ENCODE data around the gene C5orf52.
"Not testable (repeated sequence)": the region's sequence is repeated elsewhere in the genome, so short reads cannot be mapped to it uniquely, and the experiment has no call there.

Gene C5orf52

DNA sequence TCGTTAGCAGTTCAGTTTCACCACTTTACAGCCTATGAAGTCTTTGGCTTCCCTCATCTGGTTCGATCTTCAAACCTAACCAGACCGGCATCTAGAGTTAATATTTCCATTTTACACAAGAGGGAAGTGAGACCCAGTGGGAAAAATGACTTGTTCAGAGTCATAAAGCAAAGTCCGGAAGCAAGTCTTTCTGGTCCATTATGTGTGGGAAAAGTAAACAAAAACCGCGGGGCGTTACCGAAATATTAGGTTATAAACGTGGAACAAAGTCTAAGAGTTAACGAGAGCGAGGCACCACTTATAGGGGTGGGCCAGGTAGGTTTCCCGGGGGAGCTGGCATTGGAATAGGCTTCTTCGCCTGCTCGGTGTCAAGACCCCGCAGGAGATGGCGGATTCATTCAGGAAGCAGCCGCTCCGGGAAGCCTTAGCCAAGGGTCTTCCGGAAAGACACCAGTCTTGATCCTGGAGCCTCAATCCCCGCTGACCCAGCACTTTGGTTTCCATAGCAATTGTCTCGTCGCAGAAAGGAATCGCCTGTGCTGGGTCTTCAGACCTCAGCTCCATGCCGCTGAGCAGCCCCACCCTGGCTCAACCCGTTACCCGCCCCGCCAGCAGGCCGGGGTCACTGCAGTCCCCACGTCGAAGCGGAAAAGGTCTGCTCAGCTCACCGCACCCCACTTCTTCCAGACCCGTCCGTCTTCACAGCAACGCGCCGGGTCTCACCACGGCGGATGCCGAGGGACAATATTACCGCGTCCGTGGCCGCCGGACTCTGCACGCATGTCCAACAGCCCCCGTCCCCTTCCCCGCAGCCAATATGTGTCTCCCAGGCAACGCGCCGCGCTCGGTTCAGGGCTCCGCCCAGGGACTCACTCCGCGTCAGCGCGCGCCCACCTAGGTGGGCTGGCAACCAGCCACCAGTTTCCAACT lies at the start of gene C5orf52:
C5orf52 (plus strand) TSS at position 872 of the 930 bp plus-strand sequence. CDS start 82 bp downstream, outside the sequence.
- DNase-seq: no peak

DNA sequence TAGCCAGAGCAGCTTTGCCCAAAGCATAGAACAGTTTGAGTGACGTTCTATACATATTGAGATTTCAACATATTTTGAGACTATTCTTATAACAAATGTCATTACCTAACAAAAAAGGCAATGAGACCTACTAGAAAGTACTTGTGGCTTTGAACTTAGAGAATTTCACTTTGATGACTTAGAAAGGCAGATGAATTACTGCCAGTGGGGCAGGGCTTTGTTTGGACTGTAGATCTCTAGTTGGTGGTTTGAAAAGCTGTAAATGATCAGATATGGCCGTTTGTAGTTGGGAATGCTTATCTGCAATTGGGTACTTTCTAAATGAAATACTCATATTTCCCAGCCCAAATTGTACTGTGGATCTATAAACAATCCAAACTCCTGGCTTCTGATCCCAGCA lies 47.2 kb upstream of the C5orf52 start:
- DNase-seq: no peak

DNA sequence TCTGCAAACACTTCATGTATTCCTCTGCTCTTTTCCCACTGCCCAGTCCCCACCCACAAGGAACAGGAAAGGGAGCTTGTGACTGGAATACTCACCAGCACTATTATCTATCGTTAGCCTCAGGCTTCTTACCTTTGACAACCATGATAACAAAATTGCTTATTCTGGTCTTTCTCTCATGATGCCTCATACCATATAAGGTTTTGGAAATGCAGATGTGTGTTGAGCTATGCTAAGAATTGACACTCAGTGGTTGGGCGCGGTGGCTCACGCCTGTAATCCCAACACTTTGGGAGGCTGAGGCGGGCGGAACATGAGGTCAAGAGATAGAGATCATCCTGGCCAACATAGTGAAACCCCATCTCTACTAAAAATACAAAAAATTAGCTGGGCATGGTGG lies 44.5 kb upstream of the C5orf52 start:
- DNase-seq: no peak

DNA sequence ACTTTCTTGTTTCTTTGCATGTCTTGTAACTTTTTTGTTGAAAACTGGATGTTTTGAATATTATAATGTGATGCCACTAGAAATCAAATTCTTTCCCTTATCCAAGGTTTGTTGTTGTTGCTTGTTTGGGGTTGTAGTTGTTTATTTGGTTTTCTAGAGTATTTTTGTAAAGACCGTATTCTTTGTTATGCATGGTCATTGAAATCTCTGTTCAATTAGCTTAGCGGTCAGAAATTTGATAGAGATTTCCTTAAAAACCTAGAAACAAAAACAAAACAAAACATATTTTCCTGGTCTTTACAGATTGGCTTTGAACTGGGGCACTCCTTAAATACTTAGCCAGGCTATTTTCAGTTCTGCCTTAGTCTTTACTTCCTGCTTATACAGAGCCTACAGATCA lies 41.0 kb upstream of the C5orf52 start:
- no peak for DNase-seq

DNA sequence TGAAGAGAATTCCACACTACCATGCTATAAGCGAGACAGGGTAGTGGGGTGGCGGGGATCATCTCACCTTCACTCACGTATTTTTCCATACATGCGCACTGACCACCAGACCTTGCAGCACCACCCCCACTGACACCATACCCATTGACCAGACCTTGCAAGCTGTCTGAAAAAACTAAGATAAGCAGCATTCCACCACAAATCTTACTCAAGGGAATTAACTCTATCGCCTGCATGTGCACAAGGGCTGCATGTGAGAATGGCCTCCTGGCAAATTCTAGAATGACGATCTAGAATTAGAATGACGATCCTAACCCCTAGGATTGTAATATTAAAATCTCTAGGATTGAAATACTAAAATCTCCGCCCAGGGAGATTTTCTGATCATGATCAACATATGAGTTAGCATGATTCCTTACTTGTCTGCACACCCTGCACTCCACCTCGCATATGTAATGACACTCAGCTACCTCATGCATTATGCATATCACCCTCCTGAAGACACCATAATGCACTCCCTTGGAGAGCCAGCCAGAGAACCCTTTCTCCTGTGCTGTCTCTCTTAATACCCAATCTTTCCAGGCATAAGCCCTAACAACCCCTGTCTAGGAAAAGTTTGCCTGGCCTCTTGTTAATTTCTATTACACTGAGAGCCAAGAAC lies 30.8 kb upstream of the C5orf52 start:
- DNase-seq: no peak

DNA sequence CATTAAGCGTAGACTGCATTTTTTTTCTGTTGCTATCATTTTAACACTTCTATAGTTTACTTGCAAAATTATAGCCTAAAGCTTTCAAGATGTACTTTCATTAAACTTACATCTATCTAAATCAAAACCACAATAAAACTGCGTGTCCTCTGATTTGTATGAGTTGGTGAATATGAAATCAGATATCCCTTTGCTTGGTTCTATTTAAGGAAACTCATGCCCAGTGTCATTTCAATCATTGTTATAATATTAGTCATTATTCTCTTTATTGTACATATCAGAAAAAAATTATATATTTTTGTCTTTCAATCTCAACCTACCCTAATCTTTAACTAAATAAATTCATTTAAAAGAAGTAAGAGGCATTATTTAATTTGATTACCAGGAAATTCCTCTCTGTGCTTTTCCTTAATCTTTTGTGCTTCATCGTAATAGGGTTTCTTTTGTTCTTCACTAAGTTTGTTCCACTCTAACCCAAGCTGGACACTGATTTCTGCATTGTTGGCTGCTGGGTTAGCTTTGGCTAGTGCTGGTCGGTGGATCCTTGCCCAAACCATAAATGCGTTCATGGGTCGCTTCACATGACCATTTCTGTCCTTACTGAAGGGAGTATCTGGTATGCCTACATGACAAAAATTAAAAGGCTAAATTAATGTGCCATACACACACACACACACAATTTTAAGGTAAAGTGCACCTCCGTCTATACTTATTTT lies 22.9 kb upstream of the C5orf52 start:
- no peak for DNase-seq

DNA sequence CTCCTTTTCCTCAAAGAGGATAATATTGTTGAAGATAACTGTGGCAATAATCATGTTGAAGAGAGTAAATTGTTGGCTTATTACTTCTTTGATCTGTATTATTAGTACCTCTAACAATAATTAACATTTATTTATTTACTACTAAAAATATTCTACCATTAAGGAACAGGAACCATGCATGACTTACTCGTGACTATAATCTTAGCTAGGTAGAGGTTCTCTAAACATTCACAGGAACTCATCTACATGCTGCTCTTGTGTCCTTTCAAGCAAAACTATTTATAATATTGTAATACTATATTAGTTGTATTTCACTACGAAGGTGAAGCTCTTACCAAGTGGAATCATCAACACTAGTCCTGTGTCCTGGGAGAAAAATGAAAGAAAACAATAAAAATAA lies 22.2 kb upstream of the C5orf52 start:
- no peak for DNase-seq

DNA sequence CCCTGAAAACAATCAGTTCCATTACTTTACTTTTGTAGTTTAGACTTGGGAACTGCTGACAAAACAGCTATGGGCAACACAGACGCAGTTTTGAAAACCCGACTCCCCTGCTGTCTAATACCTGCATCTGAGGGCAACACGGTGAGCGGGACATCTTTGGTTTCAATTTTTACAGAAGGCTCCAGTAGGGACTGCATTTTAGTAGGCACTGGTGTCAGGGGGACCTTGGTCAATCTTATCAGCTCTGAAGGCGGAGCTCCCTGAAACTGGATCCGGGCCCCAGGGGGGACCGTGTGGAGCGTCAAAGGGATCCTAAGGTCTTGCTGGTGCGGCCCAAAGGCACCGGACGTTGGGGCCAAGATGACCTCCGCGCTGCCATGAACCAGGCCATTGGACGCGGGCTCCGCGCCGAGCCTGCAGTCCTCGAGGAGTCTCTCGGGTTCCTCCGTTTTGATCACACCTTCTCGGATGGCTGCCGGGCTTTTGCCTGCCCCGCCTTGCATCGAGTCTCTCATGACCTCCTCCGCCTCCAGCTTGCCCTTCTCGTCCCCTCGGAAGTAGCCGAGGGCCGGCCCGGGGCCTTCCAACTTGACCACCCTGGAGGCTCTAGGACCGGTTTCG lies 20.2 kb upstream of the C5orf52 start:
- DNase-seq: no peak

DNA sequence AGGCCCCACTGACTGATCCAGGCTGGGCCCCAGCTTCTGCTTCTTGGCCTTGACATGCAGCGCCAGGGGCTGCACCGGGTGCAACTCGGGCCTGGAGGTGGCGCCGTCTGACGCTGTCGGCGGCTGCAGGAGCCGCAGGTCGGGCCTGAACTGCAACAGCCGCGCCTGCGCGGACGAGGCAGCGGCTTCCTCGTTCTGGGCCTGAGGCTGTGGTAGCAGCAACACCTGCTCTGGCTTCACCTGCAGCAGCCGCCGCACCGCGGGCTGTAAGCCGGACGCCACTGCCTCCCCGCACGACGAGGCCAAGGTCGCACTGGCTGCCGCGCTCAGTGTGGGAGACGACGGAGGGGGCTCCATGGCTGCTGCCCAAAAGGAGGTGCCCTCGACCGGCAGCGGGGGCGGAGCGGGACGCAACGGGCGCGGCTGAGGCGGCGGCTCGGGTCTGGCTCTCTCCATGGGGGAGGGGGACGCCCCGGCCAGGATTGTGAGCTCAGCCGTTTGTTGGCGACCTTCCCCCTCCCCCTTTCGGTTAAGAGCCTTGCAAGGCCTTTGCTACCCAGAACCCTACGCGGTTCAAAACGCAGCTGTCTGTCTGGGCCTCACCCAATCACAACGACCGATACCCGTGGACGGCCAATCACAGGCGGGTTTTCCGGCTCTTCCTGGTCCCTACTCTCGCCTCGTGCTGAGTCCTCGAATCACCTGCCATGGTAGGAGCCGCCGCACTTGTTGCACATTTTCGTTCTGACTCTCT lies 19.5 kb upstream of the C5orf52 start:
- peak; percentile 11 for DNase-seq

DNA sequence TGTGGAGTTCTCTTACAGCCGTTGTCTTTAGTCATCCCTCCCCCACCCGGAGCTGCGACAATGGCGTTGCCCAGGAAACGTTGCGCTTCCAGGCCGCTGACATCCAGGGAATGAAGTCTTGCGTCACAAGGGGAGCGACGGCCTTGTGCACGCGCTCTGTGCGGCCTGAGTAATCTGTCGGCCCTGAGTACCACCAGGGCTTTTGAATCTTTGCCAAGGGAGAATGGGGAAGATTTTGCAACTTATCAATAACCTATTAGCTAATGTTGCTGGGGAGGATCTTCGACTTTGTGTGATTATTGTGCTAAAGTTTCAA lies 19.0 kb upstream of the C5orf52 start, which contains the start of gene SOX30:
SOX30 (minus strand) TSS at position 62 of the 316 bp plus-strand sequence. CDS start 360 bp downstream, outside the sequence.
- DNase-seq: no peak

DNA sequence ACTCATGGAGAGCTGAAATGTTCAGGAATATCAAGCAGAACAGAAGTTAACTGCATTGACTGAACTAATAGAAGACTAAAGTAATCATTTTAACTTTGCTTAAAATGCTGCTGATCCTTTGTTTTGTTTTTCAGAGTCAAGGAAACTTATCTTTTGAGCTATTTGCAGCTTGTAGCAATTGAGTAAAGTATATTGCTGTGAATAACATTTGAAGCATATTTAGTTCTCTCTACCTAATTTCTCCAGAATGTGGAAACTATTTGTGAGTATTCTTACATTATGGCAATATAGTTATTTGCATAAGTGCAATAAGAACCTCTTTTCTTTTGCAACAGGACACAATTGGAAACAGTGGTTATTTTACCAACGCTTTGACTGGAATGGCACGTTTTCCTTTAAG lies 13.8 kb upstream of the C5orf52 start:
- DNase-seq: no peak

DNA sequence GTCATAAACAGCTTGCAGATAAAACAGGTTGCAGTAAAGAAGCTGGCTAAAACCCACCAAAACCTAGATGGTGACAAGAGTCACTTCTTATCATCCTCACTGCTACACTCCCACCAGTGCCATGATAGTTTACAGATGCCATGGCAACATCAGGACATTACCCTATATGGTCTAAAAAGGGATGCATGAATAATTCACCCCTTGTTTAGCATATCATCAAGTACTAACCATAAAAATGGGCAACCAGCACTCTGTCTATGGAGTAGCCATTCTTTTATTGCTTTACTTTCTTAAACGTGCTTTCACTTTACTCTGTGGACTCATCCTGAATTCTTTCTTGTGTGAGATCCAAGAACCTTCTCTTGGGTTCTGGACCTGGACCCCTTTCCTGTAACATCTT lies 12.4 kb upstream of the C5orf52 start:
- no peak for DNase-seq

DNA sequence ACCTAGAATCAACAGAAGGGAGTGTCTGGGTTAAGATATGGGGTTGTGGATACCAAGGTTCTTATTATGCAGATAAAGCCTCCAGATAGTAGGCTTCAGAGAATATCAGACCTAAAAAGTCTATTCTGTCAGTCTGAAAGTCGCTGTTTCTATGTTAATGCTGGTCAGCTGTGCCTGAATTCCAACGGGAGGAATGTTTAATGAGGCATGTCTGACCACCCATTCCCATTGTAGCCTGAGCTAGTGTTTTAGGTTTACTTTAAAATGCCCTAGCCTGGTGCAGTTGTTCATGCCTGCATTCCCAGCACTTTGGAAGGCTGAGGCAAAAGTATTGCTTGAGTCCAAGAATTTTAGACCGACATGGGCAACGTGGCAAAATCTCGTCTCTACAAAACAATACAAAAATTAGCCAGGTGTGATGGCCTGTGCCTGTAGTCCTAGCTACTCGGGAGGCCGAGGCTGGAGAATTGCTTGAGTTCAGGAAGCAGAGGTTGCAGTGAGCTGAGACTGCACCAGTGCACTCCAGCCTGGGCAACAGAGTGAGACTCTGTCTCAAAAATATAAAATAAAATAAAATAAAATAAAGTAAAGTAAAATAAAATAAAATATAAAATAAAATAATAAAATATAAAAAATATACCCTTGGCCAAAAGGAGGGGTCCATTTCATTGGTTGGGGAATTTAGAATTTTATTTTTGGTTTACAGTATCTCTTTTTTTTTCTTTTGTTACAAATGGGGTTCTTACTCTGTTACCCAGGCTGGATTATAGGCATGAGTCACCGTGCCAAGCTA lies 11.3 kb upstream of the C5orf52 start:
- DNase-seq: no peak

DNA sequence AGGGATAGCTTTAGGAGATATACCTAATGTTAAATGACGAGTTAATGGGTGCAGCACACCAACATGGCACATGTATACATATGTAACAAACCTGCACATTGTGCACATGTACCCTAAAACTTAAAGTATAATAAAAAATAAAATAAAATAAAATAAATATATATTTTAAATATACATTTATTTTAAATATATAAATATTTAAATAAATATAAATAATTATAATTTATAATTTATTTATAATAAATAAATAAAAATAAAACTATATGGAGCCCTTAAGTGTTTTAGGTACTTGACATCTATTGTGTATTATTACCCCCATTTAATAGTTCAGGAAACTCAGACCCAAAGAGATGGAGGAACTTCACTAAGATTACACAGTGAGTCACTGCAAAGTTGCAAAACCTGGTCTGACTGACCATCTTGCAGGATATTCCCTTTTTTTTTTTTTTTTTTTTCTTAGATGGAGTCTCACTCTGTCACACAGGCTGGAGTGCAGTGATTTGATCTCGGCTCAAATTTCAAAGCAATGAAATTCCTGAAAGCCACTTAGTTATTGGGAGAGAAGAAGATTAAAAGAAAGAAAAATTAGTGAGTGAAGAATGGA lies 5.8 kb upstream of the C5orf52 start:
- no peak for DNase-seq

DNA sequence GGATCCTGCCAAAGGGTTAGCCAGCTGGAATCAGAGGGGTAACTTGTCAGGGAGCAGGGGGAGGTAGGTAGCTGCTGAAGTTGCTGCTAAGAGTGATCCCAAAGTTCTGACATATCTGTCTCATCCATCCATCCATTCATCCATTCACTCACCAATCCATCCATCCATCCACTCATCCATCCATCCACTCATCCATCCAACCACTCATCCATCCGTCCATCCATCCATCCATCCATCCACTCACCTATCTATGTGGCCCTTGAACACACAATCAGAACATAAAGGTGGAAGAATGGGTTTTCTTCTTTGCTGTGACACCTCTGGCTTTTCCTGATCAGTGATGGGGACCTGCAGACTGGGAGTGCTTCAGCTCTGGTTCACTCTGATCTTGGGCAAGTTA lies 3.0 kb upstream of the C5orf52 start:
- no peak for DNase-seq

DNA sequence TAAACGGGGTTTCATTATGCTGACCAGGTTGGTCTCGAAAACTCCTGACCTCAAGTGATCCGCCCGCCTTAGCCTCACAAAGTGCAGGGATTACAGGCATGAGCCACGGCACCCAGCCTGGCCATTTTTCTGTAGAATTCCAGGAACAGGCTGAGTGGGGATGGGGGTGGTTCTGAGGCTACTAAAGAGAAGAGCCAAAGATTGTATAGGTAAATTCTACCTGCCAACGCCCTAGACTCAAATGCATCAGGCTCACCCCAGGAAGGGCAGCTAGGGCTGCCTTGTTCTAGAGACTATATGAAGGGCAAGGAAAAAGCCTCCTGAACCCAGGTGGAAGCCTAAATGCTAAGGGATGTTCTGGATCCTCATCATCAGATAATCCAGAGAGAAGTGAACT lies 1.6 kb upstream of the C5orf52 start:
- no peak for DNase-seq

DNA sequence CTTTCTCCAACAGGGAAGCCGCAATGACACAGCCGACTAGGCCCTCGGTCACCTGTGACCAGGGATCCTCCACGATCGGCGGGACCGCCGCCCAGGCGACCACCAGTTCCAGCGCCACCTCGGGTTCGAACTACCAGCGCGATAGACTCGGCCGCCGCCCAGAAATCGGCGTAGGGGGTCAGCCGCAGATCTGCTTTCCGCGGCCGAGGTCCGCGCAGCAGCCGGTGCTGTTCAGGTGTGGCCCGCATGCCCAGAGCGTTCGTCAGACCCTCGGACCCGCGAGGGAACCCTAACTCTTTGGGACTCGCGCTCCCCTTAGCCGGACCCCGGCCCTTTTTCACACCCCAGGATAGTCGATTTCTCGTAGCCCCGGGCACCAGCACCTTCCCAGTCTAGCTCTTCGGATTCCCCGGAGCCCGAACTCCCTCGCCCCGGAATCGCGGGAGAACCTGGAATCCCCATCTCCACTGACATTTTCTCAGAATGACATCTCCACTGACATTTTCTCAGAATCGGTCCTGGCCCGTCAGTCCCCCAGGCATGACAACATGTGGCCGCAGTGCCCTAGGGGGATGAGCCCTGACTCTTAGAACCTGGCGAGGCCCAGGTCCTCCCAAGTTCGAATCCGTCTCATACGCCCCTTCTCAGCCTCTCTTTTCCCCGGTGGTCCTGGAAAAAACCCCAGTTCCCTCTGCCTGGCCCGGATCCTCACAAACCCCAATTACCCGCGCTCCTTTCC lies 428 bp downstream of the C5orf52 start:
- DNase-seq: no peak

DNA sequence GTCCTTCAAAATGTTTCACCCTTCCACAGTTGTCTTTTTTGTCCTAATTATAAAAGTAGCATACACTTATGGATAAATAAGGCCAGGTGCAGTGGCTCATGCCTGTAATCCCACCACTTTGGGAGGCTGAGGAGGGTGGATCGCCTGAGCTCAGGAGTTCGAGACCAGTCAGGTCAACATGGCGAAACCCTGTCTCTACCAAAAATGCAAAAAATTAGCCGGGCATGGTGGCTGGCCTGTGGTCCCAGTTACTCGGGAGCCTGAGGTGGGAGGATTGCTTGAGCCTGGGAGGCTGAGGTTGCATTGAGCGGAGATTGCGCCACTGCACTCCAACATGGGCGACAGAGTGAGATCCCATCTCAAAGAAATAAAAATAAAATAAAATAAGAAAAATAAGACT lies 1.6 kb downstream of the C5orf52 start:
- no peak for DNase-seq

DNA sequence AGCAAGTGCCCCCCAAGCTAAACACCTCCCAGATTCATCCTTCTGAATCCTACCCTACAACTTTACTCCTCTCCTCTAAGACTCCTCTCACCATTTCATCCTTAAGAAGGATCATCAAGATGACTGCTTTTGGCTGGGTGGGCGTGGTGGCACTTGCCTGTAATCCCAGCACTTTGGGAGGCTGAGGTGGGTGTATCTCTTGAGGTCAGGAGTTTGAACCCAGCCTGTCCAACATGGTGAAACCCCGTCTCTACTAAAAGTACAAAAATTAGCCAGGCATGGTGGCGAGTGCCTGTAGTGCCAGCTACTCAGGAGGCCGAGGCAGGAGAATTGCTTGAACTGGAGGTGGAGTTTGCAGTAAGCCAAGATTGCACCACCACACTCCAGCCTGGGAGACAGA lies 3.0 kb downstream of the C5orf52 start:
- DNase-seq: not testable (repeated sequence)

DNA sequence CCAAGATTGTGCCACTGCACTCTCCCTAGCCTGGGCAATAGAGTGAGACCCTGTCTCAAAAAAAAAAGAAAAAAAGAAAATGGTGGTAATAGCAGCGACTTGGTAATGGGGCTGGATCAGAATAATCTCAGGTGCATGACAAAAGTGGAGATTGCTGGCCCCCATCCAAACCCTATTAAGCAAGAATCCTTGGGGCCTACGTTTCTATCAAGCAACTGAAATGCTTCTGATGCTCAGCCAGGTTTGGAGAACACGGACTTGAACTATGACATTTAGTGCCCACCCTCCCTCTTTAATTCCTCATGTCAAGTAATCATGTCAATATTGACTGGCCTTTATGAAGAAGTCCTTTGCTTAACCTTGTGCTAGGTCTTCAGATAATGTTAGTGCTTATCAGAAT lies 6.6 kb downstream of the C5orf52 start:
- no peak for DNase-seq

Measured in NCI-H2029 treated with DMSO at 0.1 percent for 48 hours (cell line).